NCI-H2227 treated with DMSO at 0.1 percent for 48 hours (cell line): Measurements from ENCODE around the gene COQ7.

Experiments used
- DNase-seq: peaks from one replicate; lab custom pipeline; 2025; lab: John Stamatoyannopoulos, UW

Gene COQ7

GRCh38 chr16:19067349-19068236 is at the start of gene COQ7:
TSS of gene COQ7 (plus strand) at chr16:19067614. CDS start at chr16:19067665, 51 bp downstream.
- DNase-seq, result peak; percentile 99

DNA sequence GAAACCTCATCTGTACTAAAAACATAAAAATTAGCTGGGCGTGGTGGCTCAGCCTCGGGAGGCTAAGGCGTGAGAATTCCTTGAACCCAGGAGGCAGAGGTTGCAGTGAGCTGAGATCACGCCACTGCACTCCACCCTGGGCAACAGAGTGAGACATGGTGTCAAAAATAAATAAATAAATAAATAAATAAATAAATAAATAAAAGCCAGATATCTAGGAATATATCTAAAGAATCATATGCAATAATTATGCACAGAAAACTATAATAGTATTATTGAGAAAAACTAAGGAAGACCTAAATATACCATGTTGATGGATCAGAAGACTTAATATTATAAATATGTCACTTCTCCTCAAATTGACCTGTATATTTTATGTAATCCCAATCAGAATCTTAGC is 46.7 kb upstream of the COQ7 start:
- no peak for DNase-seq

- no peak for DNase-seq
Observed at GRCh38 chr16:19021747-19022146, 45.7 kb upstream of the COQ7 start.

DNA sequence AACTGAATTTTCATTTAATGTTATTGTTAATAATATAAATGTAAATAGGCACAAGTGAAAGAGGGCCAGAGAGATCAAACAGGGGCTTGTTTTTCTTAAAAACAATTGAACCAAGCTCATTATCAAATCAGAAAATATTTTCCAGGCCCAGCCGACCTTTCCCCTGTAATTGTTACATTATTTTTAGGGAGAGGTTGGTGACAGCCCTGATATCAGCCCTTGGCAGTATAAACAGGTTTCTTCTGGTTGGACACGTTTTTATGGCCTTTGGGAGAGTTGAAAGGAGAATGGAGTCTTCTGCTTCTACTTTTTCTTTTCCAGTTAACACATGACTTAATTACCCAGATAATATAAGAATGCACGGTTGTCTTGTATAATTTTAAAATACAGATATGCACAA is 40.0 kb upstream of the COQ7 start:
- DNase-seq, result no peak

- DNase-seq, result no peak
Observed at GRCh38 chr16:19029980-19030379, 37.4 kb upstream of the COQ7 start.

DNA sequence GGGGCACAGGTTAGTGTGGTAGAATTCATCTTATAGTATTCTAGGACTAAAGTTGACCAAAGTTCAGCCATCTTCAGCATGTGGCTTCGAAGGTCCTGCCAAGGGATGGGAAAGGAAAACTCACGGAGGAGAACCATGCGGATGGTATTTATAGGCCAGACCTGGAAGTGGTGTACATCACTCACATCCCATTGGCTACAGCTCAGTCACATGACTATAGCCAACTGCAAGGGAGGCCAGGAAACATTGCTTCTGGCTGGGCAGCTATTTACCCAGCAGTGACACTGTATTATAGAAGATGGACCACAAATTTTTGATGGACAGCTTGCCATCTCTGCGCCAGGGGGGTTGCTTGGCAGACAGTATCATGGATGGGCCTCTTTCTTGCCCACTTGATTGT is 35.7 kb upstream of the COQ7 start:
- DNase-seq, result no peak

DNA sequence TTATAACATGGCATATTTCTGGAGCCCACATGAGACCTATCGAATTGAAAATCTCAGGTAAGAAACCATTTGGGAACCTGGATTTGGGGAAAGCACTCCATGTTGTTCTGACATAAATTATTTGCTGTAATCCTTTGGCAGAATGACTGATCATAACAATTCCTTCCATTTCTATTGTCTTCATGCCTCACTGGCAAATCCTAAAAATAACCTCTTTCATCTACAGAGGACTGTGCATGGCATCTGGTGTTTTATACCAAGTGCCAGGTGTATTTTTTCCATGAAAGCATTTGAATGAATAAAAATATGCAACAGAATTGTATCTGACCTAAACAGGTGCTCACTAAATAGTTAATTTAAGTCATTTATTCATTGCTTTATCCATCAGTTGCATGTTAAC is 33.7 kb upstream of the COQ7 start:
- no peak for DNase-seq

DNA sequence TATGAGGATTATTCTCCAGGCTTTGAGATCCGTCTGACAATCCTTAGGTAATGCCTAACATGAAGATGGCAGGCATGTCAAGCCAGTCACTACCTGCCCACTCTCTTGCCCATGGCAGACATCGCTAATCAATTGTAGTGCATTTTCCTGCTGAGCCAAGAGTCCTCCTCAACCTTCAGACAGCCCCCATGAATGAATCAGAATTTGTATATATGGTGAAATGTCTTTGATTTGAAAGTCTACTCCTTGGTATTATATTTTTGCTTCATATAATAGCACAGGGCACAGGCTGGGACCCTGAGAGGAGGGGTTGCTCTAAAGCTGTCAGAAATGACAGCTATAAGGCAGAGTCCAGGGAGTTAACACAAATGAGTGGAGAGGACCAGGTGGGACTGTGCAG is 27.0 kb upstream of the COQ7 start:
- DNase-seq, result no peak

DNA sequence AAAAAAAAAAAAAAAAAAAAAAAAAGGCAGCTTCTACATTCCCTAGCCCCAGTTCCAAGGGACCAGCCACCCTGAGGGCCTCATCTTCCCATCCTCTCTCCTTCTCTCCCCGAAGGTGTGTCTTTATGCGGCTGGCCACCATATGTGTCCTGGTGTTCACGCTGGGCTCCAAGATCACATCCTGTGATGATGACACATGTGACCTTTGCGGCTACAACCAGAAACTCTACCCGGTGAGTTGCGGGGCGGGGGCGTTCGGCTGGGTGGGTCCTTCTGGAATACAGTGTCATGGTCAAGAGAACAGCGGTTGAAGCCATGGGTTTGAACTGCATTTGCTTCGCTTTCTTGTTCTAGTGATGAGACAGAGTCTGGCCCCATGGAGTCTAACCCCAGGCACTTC is 22.6 kb upstream of the COQ7 start:
- no peak for DNase-seq

DNA sequence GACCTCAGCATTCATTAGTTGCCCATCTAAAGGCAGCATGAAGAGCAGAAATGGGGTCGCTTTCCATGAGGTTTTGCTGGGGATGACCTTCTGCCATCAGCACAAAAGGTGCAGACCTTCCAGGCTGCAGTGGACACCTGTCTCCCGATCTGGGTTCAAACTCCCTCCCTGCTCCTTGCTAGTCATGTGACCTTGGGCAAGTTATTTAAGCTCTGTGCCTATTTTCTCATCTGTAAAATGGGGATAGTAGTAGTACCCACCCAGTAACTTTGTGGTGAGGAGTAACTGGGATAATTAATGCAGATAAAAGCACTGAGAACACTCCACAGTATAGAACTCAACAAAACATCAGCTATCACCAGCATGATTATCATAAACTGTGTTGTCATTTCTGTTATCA is 21.4 kb upstream of the COQ7 start:
- no peak for DNase-seq

- no peak for DNase-seq
Observed at GRCh38 chr16:19062706-19063105, 4.7 kb upstream of the COQ7 start.

DNA sequence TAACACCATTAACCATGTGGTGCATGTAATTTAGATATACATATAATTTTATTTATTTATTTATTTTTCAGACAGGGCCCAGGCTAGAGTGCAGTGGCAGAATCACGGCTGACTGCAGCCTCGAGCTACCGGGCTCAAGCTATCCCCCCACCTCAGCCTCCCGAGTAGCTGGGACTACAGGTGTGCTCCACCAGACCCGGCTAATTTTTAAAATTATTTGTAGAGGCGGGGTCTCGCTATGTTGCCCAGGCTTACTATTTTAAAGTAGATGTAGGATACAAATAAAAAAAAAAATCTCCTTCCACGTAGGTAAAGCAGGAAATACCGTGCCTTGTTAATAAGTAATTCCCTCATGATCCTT is 446 bp upstream of the COQ7 start:
- no peak for DNase-seq

- DNase-seq, result no peak
Observed at GRCh38 chr16:19068237-19068815, 912 bp downstream of the COQ7 start.

GRCh38 chr16:19071811-19072777 is 4.7 kb downstream of the COQ7 start:
- peak; percentile 17 for DNase-seq

- no peak for DNase-seq
Observed at GRCh38 chr16:19073344-19073743, 5.9 kb downstream of the COQ7 start.

DNA sequence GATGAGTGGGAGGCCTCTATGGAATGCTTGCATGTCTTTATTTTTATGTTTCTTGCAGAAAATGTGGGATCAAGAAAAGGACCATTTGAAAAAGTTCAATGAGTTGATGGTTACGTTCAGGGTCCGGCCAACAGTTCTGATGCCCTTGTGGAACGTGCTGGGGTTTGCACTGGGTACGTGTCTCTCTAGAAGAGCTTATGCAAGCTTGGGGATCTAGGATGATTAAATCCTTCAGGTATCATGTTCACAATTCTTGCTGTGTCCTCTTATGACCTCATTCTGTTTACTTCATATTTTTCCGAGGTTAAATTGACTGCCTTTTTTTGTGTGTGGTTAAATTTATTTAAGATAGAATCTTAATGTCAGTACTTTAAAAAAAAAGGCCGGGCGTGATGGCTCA is 6.4 kb downstream of the COQ7 start:
- no peak for DNase-seq

DNA sequence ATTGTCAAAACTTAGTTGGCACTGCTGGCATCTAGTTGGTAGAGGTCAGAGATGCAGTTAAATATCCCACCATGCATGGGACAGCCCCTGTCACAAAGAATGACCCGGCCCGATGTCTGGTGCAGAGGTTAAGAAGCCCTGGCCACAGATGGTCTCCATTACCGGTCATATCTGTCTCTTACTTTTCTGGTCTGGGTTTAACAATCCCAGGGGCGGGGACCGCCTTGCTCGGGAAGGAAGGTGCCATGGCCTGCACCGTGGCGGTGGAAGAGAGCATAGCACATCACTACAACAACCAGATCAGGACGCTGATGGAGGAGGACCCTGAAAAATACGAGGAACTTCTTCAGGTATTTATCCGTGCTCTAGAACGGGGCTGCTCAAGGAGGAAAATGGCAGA is 8.1 kb downstream of the COQ7 start:
- no peak for DNase-seq

GRCh38 chr16:19077879-19078278 is 10.5 kb downstream of the COQ7 start:
- no peak for DNase-seq

DNA sequence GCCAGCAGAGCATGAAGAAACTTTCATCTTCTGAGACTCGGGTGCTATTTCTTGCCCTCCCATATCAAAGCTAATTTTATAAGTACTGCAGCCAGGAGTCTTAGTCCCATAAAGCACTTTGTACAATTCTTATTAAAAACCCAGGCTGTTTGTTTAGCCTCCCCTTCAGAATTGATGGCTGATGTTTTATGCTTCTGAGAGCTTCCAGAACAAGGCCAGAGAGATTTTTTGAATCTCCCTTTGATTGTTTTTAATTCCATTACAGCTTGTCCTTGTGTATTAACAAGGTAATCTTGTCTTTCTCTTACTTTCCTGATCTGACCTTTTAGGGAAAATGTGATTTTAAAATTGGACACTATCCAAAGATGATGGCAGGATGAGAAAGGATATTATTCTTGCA is 16.3 kb downstream of the COQ7 start:
- DNase-seq, result no peak

DNA sequence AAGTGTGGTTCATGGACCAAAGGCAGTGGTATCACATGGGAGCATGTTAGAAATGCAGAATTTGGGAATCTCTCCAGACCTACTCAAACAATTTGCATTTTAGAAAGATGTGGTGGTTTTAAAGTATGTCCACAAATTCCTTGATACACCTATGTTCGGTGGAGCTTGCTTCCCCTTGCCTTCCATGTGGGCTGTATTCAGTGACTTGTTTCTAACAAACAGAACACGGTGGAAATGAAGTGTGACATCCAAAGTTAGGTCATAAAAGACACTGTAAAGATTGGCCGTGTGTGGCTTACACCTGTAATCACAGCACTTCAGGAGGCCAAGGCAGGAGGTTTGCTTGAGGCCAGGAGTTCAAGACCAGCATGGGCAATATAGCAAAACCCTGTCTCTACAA is 16.7 kb downstream of the COQ7 start:
- no peak for DNase-seq

DNA sequence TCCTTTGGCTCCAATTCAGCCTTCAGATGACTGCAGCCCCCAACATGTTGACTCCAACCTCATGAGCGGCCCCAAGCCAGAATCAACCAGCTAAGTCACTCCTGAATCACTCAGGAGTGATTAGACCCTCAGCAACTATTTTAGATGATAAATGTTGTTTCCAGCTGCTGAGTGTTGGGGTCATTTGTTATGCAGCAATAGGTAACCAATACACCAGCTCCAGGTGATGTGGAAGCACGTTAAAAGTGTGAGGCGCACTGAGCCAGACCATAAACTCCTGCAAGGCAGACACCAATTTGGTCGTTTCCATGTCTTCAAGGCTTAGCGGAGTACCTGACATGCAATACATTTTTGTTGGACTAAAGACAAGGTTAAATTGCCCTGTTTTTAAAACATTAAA is 17.5 kb downstream of the COQ7 start:
- DNase-seq, result no peak

DNA sequence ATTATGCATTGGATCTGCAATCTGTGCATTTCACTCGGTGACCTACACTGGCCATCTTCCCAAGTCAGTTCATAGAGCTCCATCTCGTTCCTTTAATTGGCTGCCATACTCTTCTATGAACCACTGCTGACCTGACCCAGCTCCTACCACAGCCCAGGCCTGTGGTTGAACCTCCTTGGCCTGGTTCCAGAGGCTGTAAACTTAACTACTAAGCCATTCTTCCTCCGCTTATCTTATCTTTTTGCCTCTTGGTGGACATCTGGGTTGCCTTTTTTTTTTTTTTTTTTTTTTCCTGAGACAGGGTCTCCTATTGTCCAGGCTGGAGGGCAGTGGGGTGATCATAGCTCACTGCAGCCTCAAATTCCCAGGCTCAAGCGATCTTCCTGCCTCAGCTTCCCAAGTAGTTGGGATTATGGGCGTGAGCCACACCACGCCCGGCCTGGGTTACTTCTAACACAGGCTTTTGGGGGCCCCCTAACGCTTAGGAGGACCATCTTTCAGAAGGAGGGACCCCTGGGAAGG is 18.3 kb downstream of the COQ7 start:
- DNase-seq, result no peak
